ENCODE results near the gene LTA4H.

DNA sequence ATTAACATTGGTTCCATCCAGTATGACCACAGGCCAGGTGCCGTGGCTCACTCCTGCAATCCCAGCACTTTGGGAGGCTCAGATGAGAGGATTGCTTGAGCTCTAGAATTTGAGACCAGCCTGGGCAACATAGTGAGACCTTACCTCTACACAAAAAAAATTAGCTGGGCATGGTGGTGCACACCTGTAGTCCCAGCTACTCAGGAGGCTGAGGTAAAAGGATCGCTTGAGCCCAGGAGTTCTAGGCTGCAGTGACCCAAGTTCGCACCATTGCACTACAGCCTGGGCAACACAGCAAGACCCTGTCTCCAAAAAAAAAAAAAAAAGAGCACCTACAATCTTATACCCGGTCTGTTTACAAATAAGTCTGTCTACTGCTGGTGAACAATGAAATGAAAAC lies 9.9 kb downstream of the LTA4H start:
- TF ChIP-seq, protein P1, sequence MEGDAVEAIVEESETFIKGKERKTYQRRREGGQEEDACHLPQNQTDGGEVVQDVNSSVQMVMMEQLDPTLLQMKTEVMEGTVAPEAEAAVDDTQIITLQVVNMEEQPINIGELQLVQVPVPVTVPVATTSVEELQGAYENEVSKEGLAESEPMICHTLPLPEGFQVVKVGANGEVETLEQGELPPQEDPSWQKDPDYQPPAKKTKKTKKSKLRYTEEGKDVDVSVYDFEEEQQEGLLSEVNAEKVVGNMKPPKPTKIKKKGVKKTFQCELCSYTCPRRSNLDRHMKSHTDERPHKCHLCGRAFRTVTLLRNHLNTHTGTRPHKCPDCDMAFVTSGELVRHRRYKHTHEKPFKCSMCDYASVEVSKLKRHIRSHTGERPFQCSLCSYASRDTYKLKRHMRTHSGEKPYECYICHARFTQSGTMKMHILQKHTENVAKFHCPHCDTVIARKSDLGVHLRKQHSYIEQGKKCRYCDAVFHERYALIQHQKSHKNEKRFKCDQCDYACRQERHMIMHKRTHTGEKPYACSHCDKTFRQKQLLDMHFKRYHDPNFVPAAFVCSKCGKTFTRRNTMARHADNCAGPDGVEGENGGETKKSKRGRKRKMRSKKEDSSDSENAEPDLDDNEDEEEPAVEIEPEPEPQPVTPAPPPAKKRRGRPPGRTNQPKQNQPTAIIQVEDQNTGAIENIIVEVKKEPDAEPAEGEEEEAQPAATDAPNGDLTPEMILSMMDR (IDR thresholded peaks at IDR 0.05), result no peak
- TF ChIP-seq EP300 (IDR thresholded peaks at IDR 0.05) (no peak), POLR2A (IDR thresholded peaks at IDR 0.05) (no peak)

Data from ovary (tissue), 3 donors.